ENCODE measurements around the gene DRG2. TPM values are rescaled to one million over a fixed set of nuclear protein-coding genes. Genes with fewer than 3 reads are reported as not detected.

Gene DRG2
- total RNA-seq, 2 donors from 2014 or later = 17.8 to 30.1 TPM

DNA sequence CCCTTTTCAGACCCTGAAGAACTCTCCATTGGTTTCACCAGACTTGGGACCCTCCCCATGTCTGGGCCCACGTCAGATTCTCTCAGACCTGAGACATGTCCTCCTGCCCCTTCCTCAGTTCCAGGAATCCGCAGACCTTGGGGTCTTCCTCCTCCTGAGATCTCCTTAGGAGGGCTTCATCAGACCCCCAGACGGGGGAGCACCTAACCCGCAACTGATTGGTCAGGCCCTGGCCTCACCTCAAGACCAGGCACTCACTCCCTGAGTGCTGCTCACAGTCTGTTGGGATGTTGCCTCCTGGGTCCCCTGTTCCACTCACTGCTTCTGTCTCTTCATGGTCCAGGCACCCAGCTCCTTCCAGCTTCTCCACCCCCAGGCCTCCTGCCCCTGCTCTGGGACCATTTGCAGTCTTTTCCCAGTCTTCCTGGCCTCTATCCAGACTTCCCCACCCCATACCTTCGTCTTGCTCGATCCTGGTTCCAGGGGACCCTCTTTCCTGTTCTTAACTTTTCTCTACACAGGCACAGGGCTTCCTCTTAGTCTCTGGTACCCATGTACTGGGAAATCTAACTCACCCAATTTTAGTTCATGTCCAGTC, 47.4 kb upstream of the DRG2 start:
- Histone ChIP-seq H3K4me1 (peaks cover 51% of the 10 kb centered on the region), H3K9me3 (no peaks in the 10 kb centered on the region), H3K27me3 (no peaks in the 10 kb centered on the region), H3K4me3 (peak overlapping the region; percentile 94 to 97), H3K27ac (peak overlapping the region in 3 of 4 donors; percentile 62 to 78 (median 67)), H3K36me3 (replicated peaks in 1 of 2; ENCODE audit: insufficient read depth in 1 of 2, low read depth in 2 of 2) (no peaks in the 10 kb centered on the region)
- intact Hi-C loops (cut with DNase I) = no loop called here
- WGBS, 2 donors = 17 to 18% methylated on average over 6 of the region's 6 CpGs
- TF ChIP-seq POLR2A (IDR thresholded peaks at IDR 0.05) = no peak
- TF ChIP-seq, protein P1, sequence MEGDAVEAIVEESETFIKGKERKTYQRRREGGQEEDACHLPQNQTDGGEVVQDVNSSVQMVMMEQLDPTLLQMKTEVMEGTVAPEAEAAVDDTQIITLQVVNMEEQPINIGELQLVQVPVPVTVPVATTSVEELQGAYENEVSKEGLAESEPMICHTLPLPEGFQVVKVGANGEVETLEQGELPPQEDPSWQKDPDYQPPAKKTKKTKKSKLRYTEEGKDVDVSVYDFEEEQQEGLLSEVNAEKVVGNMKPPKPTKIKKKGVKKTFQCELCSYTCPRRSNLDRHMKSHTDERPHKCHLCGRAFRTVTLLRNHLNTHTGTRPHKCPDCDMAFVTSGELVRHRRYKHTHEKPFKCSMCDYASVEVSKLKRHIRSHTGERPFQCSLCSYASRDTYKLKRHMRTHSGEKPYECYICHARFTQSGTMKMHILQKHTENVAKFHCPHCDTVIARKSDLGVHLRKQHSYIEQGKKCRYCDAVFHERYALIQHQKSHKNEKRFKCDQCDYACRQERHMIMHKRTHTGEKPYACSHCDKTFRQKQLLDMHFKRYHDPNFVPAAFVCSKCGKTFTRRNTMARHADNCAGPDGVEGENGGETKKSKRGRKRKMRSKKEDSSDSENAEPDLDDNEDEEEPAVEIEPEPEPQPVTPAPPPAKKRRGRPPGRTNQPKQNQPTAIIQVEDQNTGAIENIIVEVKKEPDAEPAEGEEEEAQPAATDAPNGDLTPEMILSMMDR (IDR thresholded peaks at IDR 0.05) = no peak
- ATAC-seq (no peak), DNase-seq (no peak)

DNA sequence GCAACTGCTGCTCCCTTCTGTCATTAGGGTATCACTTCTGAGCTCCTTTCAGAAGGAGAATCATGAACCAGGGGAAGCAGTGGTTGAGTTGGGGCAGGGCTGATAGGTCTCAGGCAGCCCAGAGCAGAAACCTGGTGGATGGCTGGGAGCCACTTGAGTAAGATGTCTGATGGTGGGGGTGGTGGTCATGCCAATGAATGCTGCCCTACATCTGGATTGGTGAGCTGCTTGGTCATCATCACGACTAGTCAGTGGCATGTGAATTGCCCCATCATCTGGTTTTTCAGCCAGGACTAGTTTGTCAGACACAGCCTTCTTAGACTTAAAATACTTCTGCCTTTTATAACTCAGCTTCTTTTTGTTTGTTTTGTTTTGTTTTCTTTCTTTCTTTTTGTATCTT, 46.0 kb upstream of the DRG2 start:
- no peak for ATAC-seq
- no peaks in the 10 kb centered on the region for H3K27me3 ChIP-seq
- no peak for TF ChIP-seq POLR2A (IDR thresholded peaks at IDR 0.05)
- TF ChIP-seq, protein P1 (IDR thresholded peaks at IDR 0.05) = no peak
- no peak overlapping the region for H3K27ac ChIP-seq
- H3K4me3 ChIP-seq = no peak overlapping the region
- H3K36me3 ChIP-seq (replicated peaks in 1 of 2; ENCODE audit: insufficient read depth in 1 of 2, low read depth in 2 of 2) = no peaks in the 10 kb centered on the region
- WGBS, 2 donors = 30 to 36% methylated on average over 1 of the region's 1 CpG
- intact Hi-C loops (cut with DNase I) = no loop called here
- no peaks in the 10 kb centered on the region for H3K9me3 ChIP-seq
- H3K4me1 ChIP-seq = peaks cover 51% of the 10 kb centered on the region
- DNase-seq = no peak

DNA sequence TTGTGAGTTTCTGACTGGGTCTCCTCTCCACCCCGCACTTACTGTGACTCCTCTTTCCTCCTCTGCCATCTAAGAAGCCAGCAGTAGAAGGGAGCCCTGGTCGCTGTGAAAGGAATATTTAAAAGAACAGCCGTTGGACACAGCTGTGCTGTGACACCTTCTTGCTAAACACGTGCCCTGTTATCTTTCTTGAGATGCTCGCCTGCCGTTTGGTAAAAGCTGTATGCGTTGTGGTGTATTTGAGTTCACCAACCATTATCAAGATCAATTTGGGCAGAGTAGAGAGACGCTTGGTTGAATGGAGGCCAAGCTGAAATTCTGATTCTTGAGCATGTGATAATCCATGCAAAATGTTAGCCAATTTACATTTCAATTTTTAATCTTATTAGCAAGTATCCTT, 44.8 kb upstream of the DRG2 start:
- Histone ChIP-seq H3K27me3 (no peaks in the 10 kb centered on the region), H3K27ac (no peak overlapping the region), H3K4me3 (no peak overlapping the region), H3K36me3 (replicated peaks in 1 of 2; ENCODE audit: insufficient read depth in 1 of 2, low read depth in 2 of 2) (no peaks in the 10 kb centered on the region), H3K9me3 (no peaks in the 10 kb centered on the region), H3K4me1 (peaks cover 42% of the 10 kb centered on the region)
- intact Hi-C loops (cut with DNase I) = no loop called here
- DNase-seq (no peak), ATAC-seq (no peak)
- TF ChIP-seq POLR2A (IDR thresholded peaks at IDR 0.05) = no peak
- TF ChIP-seq, protein P1 (IDR thresholded peaks at IDR 0.05) = no peak
- 46 to 56% methylated on average over 8 of the region's 8 CpGs for WGBS, 2 donors

DNA sequence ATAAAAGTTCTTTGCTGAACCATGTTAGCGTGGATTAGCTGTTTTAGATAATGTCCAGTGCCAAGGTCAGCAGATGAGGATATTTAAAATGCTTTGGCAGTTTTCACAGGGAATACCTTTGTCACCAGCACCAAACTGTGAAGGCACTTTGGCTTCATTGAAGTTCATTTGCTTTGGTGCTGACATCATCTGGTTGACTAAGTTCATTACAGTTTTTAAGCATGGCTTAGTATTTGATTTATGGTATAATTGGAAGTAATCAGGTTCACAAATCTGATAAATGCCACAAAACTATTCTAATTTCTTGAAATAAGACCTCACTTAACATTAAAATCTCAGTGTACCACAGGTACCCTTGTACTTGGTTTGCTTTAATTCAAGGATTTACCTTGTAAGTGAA, 44.3 kb upstream of the DRG2 start:
- DNase-seq (no peak), ATAC-seq (no peak)
- H3K27ac ChIP-seq = no peak overlapping the region
- H3K4me1 ChIP-seq = peaks cover 37% of the 10 kb centered on the region
- TF ChIP-seq, protein P1 (IDR thresholded peaks at IDR 0.05) = peak in 5 of 7 experiments; percentile 11 to 41 (median 22)
- TF ChIP-seq POLR2A (IDR thresholded peaks at IDR 0.05) = no peak
- WGBS, 2 donors = 6 to 17% methylated on average over 1 of the region's 1 CpG
- H3K4me3 ChIP-seq = no peak overlapping the region
- H3K36me3 ChIP-seq (replicated peaks in 1 of 2; ENCODE audit: insufficient read depth in 1 of 2, low read depth in 2 of 2) = no peaks in the 10 kb centered on the region
- intact Hi-C loops (cut with DNase I) = no loop called here
- H3K27me3 ChIP-seq = no peaks in the 10 kb centered on the region
- no peaks in the 10 kb centered on the region for H3K9me3 ChIP-seq

DNA sequence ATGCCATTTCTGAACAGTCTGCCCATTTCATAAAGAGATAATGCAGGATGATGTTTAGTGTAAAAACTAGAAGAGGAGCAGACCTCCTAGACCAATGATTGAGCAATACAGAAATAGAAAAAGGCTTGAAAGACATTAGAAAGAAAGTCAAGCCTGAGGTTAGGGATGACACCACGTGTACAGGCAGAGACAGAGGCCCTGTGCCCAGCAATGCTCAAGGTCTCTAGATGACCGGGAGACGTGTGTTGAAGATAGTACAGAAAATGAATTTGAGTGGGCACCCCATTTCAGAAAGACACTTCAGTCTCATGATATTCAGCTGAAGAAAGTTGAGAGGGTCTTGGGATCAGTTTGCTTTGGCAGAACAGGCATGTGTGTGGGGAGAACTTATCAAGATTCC, 43.1 kb upstream of the DRG2 start:
- intact Hi-C loops (cut with DNase I) = no loop called here
- Histone ChIP-seq H3K4me1 (peaks cover 36% of the 10 kb centered on the region), H3K4me3 (no peak overlapping the region), H3K27me3 (no peaks in the 10 kb centered on the region), H3K9me3 (no peaks in the 10 kb centered on the region), H3K27ac (no peak overlapping the region), H3K36me3 (replicated peaks in 1 of 2; ENCODE audit: insufficient read depth in 1 of 2, low read depth in 2 of 2) (no peaks in the 10 kb centered on the region)
- ATAC-seq (no peak), DNase-seq (no peak)
- TF ChIP-seq, protein P1 (IDR thresholded peaks at IDR 0.05) = no peak
- TF ChIP-seq POLR2A (IDR thresholded peaks at IDR 0.05) = no peak
- 64 to 82% methylated on average over 3 of the region's 3 CpGs for WGBS, 2 donors

All from body of pancreas (tissue), 4 donors.